GM21526 (cell line): ENCODE results near the gene PHACTR1.
A peak's percentile ranks its signal among the peaks of the same experiment; 100 is the strongest.

ENCODE experiments used
- ATAC-seq: cut with Tn5 transposase; IDR thresholded peaks from one replicate; pipeline ENCODE4 v1.9.1; 2021; ENCODE audit warnings: moderate library complexity; ENCODE audit not compliant: unreplicated experiment, low FRiP score

The PHACTR1 gene

GRCh38 chr6:13175087-13175486 is 458.5 kb downstream of the PHACTR1 start:
- ATAC-seq, result no peak

DNA sequence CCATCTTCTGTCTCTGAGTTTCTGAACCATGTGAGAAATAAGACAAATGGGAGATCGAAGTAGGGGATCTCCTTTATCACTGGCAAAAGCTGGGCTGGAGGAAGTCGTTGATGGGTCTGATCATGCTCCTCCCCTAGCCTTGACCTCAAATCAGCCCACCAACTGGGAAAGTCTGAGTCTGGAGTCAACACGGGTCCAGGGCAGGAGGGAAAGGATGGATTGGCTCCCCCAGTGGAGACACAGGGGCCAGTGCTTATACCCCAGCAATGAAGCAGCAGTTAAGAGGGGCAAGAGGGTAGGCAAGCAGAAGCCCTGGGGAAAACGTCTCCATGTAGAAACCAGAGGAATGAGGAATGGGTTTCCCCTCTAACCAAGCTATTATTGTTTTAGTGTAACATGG is 459.2 kb downstream of the PHACTR1 start:
- ATAC-seq, result no peak

DNA sequence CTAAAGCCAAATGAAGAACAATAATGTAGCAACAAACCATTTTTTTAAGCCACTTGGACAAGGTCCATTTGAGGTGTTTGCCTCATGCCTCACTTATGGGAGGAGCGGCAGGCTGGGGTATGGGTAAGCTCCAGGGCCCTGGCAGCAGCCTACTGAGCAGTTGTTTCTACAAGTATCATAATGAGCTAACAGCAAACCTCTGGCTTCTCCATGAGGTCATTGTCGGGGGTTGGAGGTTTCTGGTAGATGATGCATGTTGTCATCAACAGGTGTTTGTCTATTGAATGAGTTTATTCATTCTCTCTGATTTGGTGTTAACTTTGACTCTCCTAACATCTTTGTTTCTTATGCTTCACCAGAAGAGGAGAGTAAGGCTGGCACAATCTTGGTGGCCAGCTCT is 461.1 kb downstream of the PHACTR1 start:
- no peak for ATAC-seq

GRCh38 chr6:13178107-13178506 is 461.5 kb downstream of the PHACTR1 start:
- no peak for ATAC-seq

- ATAC-seq, result no peak
Observed at GRCh38 chr6:13180538-13180937, 464.0 kb downstream of the PHACTR1 start.

GRCh38 chr6:13181393-13181792 is 464.8 kb downstream of the PHACTR1 start:
- no peak for ATAC-seq

- ATAC-seq, result no peak
Observed at GRCh38 chr6:13183415-13184088, 467.0 kb downstream of the PHACTR1 start.

- no peak for ATAC-seq
Observed at GRCh38 chr6:13184089-13184468, 467.5 kb downstream of the PHACTR1 start.

- ATAC-seq, result no peak
Observed at GRCh38 chr6:13184547-13184946, 468.0 kb downstream of the PHACTR1 start.

DNA sequence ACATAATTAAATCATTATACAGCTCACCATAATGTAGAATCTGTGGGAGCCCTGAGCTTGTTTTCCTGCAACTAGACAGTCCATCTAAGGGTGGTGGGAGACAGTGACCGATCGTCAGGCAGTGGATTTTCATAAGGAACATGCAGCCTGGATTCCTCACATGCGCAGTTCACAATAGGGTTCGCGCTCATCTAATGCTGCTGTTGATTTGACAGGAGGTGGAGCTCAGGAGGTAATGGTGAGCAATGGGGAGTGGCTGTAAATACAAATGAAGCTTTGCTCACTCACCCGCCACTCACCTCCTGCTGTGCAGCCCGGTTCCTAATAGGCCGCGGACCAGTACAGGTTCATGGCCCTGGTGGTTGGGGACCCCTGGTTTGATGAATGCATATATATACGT is 470.3 kb downstream of the PHACTR1 start:
- no peak for ATAC-seq

GRCh38 chr6:13187692-13188091 is 471.1 kb downstream of the PHACTR1 start:
- no peak for ATAC-seq

GRCh38 chr6:13188306-13188705 is 471.7 kb downstream of the PHACTR1 start:
- no peak for ATAC-seq

DNA sequence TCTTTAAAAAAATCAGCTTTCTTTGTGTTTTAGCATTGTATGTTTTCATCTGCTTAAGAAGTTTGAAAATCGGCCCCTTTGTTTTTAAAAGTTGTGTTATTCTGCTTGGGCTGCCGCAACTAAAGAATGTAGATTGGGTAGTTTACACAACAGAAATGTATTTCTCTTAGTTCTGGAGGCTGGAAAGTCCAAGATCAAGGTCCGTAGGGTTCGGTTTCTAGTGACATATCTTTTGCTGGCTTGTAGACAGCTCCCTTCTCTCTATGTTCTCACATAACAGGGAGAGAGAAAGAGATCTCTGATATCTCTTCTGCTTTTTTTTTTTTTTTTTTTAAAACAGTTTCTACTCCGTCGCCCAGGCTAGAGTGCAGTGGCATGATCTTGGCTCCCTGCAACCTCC is 473.1 kb downstream of the PHACTR1 start:
- ATAC-seq, result no peak

DNA sequence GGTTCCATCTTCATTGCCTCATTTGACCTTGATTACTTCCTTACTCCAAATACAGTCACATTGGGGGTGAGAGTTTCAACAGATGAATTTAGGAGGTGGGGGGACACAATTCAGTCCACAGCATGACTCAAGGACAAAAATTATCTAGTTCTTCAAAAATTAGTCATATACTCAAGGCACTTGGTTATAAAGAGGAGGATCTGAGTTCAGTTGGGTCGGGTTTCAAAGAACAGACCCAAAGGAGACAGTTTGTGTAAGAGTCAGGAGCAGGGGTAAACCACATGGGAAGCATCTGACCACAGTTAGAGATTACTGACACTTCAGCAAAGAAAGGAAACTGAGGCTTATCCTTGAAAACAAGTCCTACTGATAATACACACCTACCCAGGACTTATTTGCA is 473.8 kb downstream of the PHACTR1 start:
- no peak for ATAC-seq

GRCh38 chr6:13191461-13191860 is 474.9 kb downstream of the PHACTR1 start:
- ATAC-seq, result no peak

DNA sequence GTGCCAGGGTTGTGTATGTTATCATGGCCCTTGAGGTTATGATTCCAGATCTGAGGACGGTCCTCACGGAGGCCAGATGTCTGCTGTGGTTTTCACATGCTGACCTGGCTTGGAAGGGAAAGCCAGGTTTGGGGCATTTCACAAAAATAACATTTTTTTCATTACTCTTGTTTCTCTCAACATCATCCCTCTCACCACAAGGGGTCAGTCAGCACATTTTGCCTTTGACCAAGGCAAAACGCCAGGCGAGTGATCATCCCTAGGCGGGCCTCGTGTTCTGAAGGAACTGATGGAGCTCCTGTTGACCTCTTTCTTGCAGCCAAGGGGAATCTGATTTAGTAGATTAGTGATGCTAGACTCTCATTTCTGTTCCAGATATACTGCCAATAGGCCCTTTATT is 478.3 kb downstream of the PHACTR1 start:
- ATAC-seq, result peak; percentile 55

GRCh38 chr6:13195803-13196202 is 479.2 kb downstream of the PHACTR1 start:
- ATAC-seq, result no peak

- ATAC-seq, result no peak
Observed at GRCh38 chr6:13198168-13198567, 481.6 kb downstream of the PHACTR1 start.

DNA sequence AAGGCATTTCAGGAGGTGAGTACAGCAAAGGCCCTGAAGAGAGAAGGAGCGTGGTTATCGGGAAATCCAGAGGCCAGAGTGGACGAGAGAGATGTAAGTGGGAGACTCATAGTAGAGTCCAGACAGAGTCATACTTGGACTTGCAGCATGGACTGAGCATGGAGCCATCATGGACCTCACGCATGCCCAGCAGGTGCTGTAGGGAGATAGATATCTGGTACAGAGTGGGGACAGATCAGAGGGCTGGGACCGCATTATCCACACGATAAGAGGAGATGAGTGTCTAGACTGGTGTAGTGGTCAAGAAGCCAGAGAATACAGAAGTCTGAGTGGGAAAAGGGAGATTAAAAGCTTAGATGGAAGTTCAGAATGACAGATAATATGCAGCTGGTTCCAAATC is 484.8 kb downstream of the PHACTR1 start:
- no peak for ATAC-seq

DNA sequence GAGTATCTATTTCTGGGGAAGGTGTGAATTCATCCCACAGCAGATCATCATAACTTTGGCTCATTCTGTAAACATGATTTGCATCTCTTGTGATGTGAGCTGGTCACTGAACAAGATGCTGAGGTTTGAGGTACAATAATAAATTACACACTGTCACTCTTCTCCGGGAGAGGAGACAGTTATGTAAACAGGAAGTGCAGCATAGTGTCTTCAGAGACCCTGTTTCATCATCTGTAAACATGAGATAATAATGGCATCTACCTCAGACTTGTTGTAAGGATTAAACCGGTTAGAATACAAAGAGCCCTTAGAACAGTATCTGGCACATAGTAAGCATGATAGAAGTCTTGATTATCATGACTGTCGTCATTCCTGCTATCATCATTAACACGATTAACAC is 486.6 kb downstream of the PHACTR1 start:
- ATAC-seq, result no peak

- ATAC-seq, result no peak
Observed at GRCh38 chr6:13205106-13205505, 488.5 kb downstream of the PHACTR1 start.

DNA sequence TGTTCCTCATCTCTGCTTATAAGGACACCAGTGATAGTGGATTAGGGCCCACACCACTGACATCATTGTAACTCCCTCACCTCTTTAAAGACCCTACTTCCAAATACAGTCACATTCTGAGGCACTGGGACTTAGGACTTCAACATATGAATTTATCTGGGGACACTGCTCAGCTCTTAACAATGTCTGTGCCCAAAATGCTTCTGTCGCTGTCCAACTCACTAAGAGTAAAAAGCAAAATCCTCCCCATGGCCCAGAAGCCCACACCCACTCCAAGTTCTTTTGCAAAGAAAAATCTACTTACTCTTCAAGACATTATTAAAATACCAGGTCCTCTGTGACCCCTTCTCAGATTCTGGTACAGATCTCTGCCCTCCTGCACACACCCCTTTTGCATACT is 495.5 kb downstream of the PHACTR1 start:
- ATAC-seq, result no peak

DNA sequence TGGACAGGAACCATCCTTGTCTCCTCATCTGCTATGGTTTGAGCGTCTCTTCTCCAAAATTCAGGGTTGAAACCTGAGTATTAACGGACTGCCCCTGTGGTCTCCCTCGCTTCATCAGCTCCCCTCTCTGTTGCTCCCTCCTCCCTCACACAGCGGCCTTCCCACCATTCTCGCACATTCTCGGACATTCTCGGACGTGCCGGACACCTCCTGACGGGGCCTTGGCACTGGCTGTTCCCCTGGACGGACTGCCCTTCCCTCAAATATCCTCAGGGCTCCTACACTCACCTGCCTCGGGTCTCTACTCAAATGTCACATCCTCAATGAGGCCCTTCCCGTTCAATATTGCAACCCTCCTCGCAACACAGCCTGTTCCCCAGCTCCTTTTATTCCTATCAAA is 496.0 kb downstream of the PHACTR1 start:
- no peak for ATAC-seq
